ENCODE results near the gene MELTF.

DNA sequence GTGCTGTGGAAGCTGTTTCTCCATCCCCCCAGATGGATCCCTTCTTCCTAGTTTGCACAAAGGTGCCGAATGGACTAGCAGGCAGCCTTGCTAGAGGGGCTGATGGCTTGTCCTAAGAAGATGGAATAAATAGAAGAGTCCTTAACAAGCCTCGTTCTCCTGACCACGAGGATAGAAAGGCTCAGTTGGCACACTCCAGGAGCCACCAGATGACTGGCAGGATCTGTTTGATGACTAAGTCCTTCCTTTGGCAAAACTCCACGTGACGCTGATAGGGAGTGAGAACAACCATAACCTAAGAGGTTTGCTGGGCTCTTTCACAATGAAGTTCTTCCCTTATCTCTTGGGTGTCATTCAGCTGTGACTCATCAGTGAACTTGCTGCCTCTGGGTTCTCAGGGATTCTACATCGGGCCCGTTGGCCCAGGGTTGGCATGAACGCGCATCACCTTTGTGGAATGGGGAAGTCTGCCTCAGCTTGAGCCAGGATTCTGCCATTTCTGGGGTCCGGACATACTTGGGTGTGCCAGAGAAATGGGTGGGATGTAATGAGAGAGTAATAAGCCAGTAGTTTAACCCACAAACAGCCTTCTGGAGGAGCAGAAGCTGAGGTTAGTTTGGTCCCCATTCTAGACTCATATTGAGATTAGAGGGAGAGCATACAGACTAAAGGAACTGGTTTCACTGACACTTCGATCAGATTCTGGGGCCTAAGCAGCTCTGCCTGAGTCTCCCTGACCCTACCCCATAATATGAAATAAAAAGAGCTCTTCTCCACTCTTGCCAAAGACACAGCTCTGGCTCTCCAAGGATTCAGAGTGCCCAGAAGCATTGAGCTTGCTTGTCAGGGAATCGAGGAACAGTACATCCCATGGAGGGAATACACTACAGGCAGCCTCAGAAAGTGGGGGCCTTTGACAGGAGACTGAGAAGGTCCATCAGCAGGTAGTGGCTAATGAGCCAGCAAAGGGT lies 2.0 kb upstream of the MELTF start:
- TF ChIP-seq, protein P1, sequence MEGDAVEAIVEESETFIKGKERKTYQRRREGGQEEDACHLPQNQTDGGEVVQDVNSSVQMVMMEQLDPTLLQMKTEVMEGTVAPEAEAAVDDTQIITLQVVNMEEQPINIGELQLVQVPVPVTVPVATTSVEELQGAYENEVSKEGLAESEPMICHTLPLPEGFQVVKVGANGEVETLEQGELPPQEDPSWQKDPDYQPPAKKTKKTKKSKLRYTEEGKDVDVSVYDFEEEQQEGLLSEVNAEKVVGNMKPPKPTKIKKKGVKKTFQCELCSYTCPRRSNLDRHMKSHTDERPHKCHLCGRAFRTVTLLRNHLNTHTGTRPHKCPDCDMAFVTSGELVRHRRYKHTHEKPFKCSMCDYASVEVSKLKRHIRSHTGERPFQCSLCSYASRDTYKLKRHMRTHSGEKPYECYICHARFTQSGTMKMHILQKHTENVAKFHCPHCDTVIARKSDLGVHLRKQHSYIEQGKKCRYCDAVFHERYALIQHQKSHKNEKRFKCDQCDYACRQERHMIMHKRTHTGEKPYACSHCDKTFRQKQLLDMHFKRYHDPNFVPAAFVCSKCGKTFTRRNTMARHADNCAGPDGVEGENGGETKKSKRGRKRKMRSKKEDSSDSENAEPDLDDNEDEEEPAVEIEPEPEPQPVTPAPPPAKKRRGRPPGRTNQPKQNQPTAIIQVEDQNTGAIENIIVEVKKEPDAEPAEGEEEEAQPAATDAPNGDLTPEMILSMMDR (IDR thresholded peaks at IDR 0.05; ENCODE audit: insufficient read depth, low read length, poor library complexity, severe bottlenecking): no peak
- TF ChIP-seq EZH2phosphoT487 (conservative IDR thresholded peaks at IDR 0.05; ENCODE audit: low read length): no peak

All from SU-DHL-6 (cell line).